Gastrocnemius medialis (tissue), 4 donors: ENCODE measurements around the gene TFB1M. TPM values are rescaled to one million over a fixed set of nuclear protein-coding genes. Genes with fewer than 3 reads are reported as not detected.

ENCODE experiments used
- ATAC-seq, 2 donors: fragments of 150-250 bp; one replicate each; pipeline ENCODE4 v1.9.1; 2016
- DNase-seq, 2 donors: peaks; one replicate each; pipeline ENCODE4 v3.0.0-alpha.2; 2019
- H3K27ac ChIP-seq, 4 donors: fragments of 200-600 bp; sonication (generic); 1 replicate in 1 of 4; 2 replicates in 3 of 4; pipeline ENCODE4 v1.5.1; 2016 to 2018; ENCODE audit warnings: mild to moderate bottlenecking in 2 of 4, moderate library complexity in 1 of 4
- H3K27me3 ChIP-seq, 3 donors: fragments of 200-600 bp; sonication (generic) in 2 of 3; 1 replicate in 1 of 3; 2 replicates in 2 of 3; pipeline versions ENCODE4 v1.5.1 to v1.6.0; 2016 to 2019; ENCODE audit warnings: mild to moderate bottlenecking in 1 of 3, moderate library complexity in 1 of 3
- H3K36me3 ChIP-seq, 2 donors: fragments of 200-600 bp; sonication (generic) in 1 of 2; one replicate each; pipeline ENCODE4 v1.5.1; 2017 to 2018
- H3K4me1 ChIP-seq, 2 donors: fragments of 200-600 bp; sonication (generic) in 1 of 2; one replicate each; pipeline ENCODE4 v1.5.1; 2016 to 2017; ENCODE audit warnings: mild to moderate bottlenecking in 2 of 2
- H3K4me3 ChIP-seq, 4 donors: fragments of 200-600 bp; sonication (generic) in 3 of 4; 1 replicate in 1 of 4; 2 replicates in 3 of 4; pipeline ENCODE4 v1.5.1; 2016 to 2019; ENCODE audit warnings: mild to moderate bottlenecking in 2 of 4
- H3K9me3 ChIP-seq, 3 donors: fragments of 200-600 bp; sonication (generic) in 2 of 3; 1 replicate in 1 of 3; 2 replicates in 2 of 3; pipeline ENCODE4 v1.5.1; 2016 to 2019
- CTCF ChIP-seq, 5 experiments: fragments of 450-650 bp in 3 of 5; fragments of 200-600 bp in 2 of 5; sonication (generic) in 2 of 5; IDR thresholded peaks in 4 of 5; conservative IDR thresholded peaks in 1 of 5; 1 replicate in 4 of 5; 2 replicates in 1 of 5; pipeline ENCODE4 v1.5.1; 2016 to 2019; ENCODE audit warnings: antibody characterized with exemption in 5 of 5, mild to moderate bottlenecking in 3 of 5, moderate library complexity in 3 of 5
- POLR2A ChIP-seq, 2 donors: fragments of 450-650 bp; IDR thresholded peaks; one replicate each; pipeline ENCODE4 v1.6.1; 2017; ENCODE audit warnings: antibody characterized with exemption in 2 of 2, mild to moderate bottlenecking in 2 of 2, moderate library complexity in 2 of 2
- in situ Hi-C, 4 donors: fragments of 200-750 bp; cut with MboI; loops; one replicate each; pipeline versions ENCODE4 v1.15.0 to v1.8.0; 2017; ENCODE audit warnings: low sequenced_read_pairs in 4 of 4
- intact Hi-C: fragments of 100-400 bp; cut with DNase I; formaldehyde crosslinking; loops from one replicate; pipeline ENCODE4 v1.15.1; 2023; ENCODE audit warnings: low total_unique reads
- total RNA-seq, 4 donors: library from RNA; depleted of rRNA; stranded (reverse); fragments of >200 nt; gene quantifications; one replicate each; pipeline versions ENCODE4 v1.1.0 to v1.2.3, GENCODE V29; 2016

The TFB1M gene
- total RNA-seq, 4 donors from 2014 or later = 13.4 to 34.4 (median 29.2) TPM

DNA sequence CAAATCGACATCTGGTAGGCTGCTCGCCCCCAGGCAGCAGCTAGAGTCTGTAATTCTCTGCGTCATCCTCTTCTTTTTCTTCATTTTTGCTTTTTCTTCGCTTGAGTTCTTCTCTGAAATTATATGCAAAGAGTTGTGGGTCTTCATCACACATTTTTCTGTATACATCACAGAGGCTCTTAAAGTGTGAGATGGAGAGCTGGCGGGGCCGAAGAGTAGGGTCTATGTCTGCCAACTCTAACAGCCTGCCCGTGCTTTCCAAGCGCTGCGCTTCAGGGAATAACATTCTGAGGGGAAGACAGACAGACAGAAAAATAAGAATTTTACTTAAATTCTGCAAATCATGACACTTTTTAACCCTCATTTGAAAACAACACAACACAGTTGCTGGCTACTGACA, 56.5 kb downstream of the TFB1M start:
- Histone ChIP-seq H3K4me1 (peaks cover 16 to 18% of the 10 kb centered on the region in 2 donors), H3K9me3 (no peaks in the 10 kb centered on the region), H3K4me3 (no peak overlapping the region), H3K27ac (no peak overlapping the region), H3K36me3 (peaks cover 0 to 55% of the 10 kb centered on the region in 2 donors), H3K27me3 (no peaks in the 10 kb centered on the region)
- in situ Hi-C loops (loop anchor here in 1 of 4 donors (10.0 kb wide), 1 partner anchor 83 kb away; no protein-coding TSS in a partner anchor), intact Hi-C loops (no loop called here)
- TF ChIP-seq POLR2A (IDR thresholded peaks at IDR 0.05) = no peak
- no peak for TF ChIP-seq CTCF (IDR thresholded peaks at IDR 0.05 in 4 of 5, conservative IDR thresholded peaks at IDR 0.05 in 1 of 5)
- ATAC-seq (no peak), DNase-seq (no peak)

DNA sequence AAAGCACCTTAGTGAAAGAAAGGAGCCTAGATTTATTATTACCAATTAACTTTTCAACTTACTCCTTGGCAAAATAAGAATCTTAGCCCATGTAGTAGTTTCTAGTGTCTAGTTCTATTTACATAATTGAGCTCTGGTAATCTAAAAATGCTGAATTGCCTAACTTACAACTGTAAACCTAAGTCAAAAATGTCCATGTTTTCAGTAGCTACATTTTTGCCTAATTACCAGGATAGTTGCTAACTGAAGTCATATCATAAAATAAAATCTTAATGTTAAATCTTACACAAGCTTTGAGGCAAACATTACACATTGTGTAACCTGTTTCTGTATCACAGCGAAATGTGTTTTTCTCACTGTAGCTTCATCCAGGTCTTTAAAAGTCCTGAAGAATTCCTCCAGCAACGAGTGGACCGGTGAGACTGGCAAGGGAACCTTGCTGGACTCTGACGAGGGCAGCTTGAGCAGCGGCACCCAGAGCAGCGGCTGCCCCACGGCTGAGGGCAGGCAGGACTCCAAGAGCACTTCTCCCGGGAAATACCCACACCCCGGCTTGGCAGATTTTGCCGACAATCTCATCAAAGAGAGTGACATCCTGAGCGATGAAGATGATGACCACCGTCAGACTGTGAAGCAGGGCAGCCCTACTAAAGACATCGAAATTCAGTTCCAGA, 58.0 kb downstream of the TFB1M start:
- no peaks in the 10 kb centered on the region for H3K27me3 ChIP-seq
- intact Hi-C loops = no loop called here
- H3K4me3 ChIP-seq = no peak overlapping the region
- no peaks in the 10 kb centered on the region for H3K9me3 ChIP-seq
- ATAC-seq = no peak
- peak overlapping the region in 1 of 4 donors; percentile 26 for H3K27ac ChIP-seq
- peaks cover 18 to 19% of the 10 kb centered on the region in 2 donors for H3K4me1 ChIP-seq
- no peak for DNase-seq
- TF ChIP-seq POLR2A (IDR thresholded peaks at IDR 0.05) (no peak), CTCF (IDR thresholded peaks at IDR 0.05 in 4 of 5, conservative IDR thresholded peaks at IDR 0.05 in 1 of 5) (no peak)
- in situ Hi-C loops = loop anchor here in 1 of 4 donors (10.0 kb wide), 1 partner anchor 81 kb away; no protein-coding TSS in a partner anchor
- H3K36me3 ChIP-seq = peaks cover 0 to 69% of the 10 kb centered on the region in 2 donors

- in situ Hi-C loops = loop anchor here in 1 of 4 donors (10.0 kb wide), 1 partner anchor 79 kb away; no protein-coding TSS in a partner anchor
- peaks cover 18 to 19% of the 10 kb centered on the region in 2 donors for H3K4me1 ChIP-seq
- no peak overlapping the region for H3K4me3 ChIP-seq
- DNase-seq = peak; percentile 24 to 59
- peak overlapping the region; percentile 79 to 85 (median 81) for H3K27ac ChIP-seq
- H3K27me3 ChIP-seq = no peaks in the 10 kb centered on the region
- peak; percentile 69 to 74 for ATAC-seq
- intact Hi-C loops = loop anchor here (5.0 kb wide), 1 partner anchor 58 kb away; the partner anchor contains the start of gene TFB1M
- no peaks in the 10 kb centered on the region for H3K9me3 ChIP-seq
- peaks cover 0 to 57% of the 10 kb centered on the region in 2 donors for H3K36me3 ChIP-seq
- TF ChIP-seq CTCF (IDR thresholded peaks at IDR 0.05 in 4 of 5, conservative IDR thresholded peaks at IDR 0.05 in 1 of 5) (no peak), POLR2A (IDR thresholded peaks at IDR 0.05) (peak in 1 of 2 donors; percentile 36)
These were observed 60.1 kb downstream of the TFB1M start for GRCh38 chr6:155254139-155254538.

DNA sequence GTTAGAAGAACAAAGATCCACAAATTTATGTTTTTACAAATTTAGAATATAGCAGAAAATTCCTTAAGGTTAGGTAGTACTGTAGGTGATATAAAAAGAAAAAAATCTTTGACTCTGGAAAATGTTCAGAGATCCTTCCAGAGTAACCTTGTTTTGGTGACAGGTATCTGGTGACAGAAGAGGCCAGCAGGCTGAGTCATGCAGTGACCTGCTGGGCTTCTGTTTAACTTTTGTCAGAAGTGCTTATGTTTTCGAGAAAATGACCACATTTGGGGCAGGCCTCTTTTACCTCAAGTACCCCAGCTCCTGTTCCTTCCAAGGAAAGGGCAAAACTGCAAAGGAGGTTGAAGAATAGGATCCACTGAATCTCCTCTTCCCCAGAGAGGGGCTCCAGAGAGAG, 60.9 kb downstream of the TFB1M start:
- H3K27me3 ChIP-seq = no peaks in the 10 kb centered on the region
- ATAC-seq (peak; percentile 88 to 89), DNase-seq (peak; percentile 21 to 45)
- H3K4me3 ChIP-seq = no peak overlapping the region
- in situ Hi-C loops = loop anchor here in 1 of 4 donors (10.0 kb wide), 1 partner anchor 79 kb away; no protein-coding TSS in a partner anchor
- no peak for TF ChIP-seq POLR2A (IDR thresholded peaks at IDR 0.05)
- TF ChIP-seq CTCF (IDR thresholded peaks at IDR 0.05 in 4 of 5, conservative IDR thresholded peaks at IDR 0.05 in 1 of 5) = no peak
- H3K36me3 ChIP-seq = peaks cover 0 to 51% of the 10 kb centered on the region in 2 donors
- H3K9me3 ChIP-seq = no peaks in the 10 kb centered on the region
- H3K4me1 ChIP-seq = peaks cover 18 to 19% of the 10 kb centered on the region in 2 donors
- peak overlapping the region; percentile 79 to 85 (median 81) for H3K27ac ChIP-seq
- intact Hi-C loops = loop anchor here (5.0 kb wide), 1 partner anchor 59 kb away; the partner anchor contains the start of gene TFB1M
